ENCODE data around the gene SLC4A1. TPM values are rescaled to one million over a fixed set of nuclear protein-coding genes. Genes with fewer than 3 reads are reported as not detected.

SLC4A1 gene
- total RNA-seq, 1 experiment from 2014 or later, result not detected

DNA sequence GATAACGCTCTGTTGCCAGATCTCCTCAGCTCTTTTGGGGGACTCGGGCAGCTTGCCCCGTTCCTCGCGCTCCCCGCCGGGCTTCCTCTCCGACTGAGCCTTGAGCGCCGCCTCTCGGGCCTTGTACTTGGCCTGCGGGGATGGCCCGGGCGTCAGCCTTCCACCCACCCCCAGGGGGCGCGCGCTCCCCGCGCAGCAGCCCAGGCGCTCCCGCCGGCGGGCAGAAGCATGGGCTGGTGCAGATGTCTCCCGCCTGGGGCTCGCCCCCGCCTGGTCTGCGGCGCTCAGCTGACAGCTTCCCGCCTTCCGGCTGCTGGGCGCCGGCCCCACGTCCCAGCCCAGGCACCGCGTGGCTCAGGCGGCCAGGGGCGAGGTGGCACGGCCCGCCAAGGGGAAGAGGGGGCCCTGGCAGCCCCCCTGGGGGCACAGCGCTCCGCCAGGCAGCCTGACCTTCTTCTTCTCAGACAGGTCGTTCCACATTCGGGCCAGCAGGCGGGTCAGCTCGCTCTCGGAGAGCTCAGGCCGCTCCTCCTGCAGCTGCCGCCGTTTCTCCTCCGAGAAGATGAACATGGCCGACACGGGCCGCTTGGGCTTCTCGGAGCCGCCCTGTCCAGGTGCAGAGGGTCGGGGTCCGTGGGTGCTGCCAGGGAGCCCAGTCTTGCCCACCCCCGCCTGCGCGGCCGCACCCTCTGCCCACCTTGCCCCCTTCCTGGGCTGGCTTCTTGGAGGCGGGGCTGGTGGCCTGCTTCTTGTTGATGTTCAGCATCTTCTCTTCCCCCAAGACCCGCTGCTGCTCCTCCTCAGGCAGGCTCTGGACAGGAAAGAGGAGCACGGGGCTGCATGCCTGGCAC, 57.4 kb downstream of the SLC4A1 start (continued):
- peak; percentile 93 for TF ChIP-seq E2F4 (CRISPR knock-in tag; IDR thresholded peaks at IDR 0.05; ENCODE audit: borderline replicate concordance, low read depth)
- no peak for TF ChIP-seq NR1H2 (CRISPR knock-in tag; IDR thresholded peaks at IDR 0.05)
- TF ChIP-seq ZBTB43 (CRISPR knock-in tag; IDR thresholded peaks at IDR 0.05), result peak; percentile 82
- peak; percentile 83 for TF ChIP-seq FOXK1 (CRISPR knock-in tag; IDR thresholded peaks at IDR 0.05)
- no peak for TF ChIP-seq CDX4 (CRISPR knock-in tag; IDR thresholded peaks at IDR 0.05; ENCODE audit: borderline replicate concordance)
- TF ChIP-seq, protein P1, sequence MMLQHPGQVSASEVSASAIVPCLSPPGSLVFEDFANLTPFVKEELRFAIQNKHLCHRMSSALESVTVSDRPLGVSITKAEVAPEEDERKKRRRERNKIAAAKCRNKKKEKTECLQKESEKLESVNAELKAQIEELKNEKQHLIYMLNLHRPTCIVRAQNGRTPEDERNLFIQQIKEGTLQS (CRISPR knock-in tag; conservative IDR thresholded peaks at IDR 0.05), result no peak
- 0 out of 2 replicates have a peak, but pooled peaks have one; percentile 19 for TF ChIP-seq IRF1 (CRISPR knock-in tag; IDR thresholded peaks at IDR 0.05)
- TF ChIP-seq ZNF232 (CRISPR knock-in tag; IDR thresholded peaks at IDR 0.05), result no peak
- TF ChIP-seq SMAD4 (CRISPR knock-in tag; IDR thresholded peaks at IDR 0.05), result no peak
- TF ChIP-seq JUN (CRISPR knock-in tag; IDR thresholded peaks at IDR 0.05), result no peak
- TF ChIP-seq, protein P2, sequence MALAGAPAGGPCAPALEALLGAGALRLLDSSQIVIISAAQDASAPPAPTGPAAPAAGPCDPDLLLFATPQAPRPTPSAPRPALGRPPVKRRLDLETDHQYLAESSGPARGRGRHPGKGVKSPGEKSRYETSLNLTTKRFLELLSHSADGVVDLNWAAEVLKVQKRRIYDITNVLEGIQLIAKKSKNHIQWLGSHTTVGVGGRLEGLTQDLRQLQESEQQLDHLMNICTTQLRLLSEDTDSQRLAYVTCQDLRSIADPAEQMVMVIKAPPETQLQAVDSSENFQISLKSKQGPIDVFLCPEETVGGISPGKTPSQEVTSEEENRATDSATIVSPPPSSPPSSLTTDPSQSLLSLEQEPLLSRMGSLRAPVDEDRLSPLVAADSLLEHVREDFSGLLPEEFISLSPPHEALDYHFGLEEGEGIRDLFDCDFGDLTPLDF (CRISPR knock-in tag; IDR thresholded peaks at IDR 0.05), result 0 out of 2 replicates have a peak, but pooled peaks have one; percentile 47
- TF ChIP-seq, protein P3, sequence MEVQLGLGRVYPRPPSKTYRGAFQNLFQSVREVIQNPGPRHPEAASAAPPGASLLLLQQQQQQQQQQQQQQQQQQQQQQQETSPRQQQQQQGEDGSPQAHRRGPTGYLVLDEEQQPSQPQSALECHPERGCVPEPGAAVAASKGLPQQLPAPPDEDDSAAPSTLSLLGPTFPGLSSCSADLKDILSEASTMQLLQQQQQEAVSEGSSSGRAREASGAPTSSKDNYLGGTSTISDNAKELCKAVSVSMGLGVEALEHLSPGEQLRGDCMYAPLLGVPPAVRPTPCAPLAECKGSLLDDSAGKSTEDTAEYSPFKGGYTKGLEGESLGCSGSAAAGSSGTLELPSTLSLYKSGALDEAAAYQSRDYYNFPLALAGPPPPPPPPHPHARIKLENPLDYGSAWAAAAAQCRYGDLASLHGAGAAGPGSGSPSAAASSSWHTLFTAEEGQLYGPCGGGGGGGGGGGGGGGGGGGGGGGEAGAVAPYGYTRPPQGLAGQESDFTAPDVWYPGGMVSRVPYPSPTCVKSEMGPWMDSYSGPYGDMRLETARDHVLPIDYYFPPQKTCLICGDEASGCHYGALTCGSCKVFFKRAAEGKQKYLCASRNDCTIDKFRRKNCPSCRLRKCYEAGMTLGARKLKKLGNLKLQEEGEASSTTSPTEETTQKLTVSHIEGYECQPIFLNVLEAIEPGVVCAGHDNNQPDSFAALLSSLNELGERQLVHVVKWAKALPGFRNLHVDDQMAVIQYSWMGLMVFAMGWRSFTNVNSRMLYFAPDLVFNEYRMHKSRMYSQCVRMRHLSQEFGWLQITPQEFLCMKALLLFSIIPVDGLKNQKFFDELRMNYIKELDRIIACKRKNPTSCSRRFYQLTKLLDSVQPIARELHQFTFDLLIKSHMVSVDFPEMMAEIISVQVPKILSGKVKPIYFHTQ (CRISPR knock-in tag; IDR thresholded peaks at IDR 0.05), result no peak
- TF ChIP-seq CREB1 (CRISPR knock-in tag; IDR thresholded peaks at IDR 0.05), result peak; percentile 40; the same call in 1 of the 2 replicates
- no peak for TF ChIP-seq EMX1 (CRISPR knock-in tag; IDR thresholded peaks at IDR 0.05)
- no peak for TF ChIP-seq STAT6 (CRISPR knock-in tag; conservative IDR thresholded peaks at IDR 0.05; ENCODE audit: low read depth)
- TF ChIP-seq ZBTB21 (CRISPR knock-in tag; IDR thresholded peaks at IDR 0.05; ENCODE audit: borderline replicate concordance), result no peak; the same call in 1 of the 2 replicates
- TF ChIP-seq SP1 (CRISPR knock-in tag; conservative IDR thresholded peaks at IDR 0.05), result peak; percentile 82; the same call in 1 of the 2 replicates
- TF ChIP-seq NFYB (CRISPR knock-in tag; conservative IDR thresholded peaks at IDR 0.05; ENCODE audit: low read depth), result no peak
- TF ChIP-seq, protein P4, sequence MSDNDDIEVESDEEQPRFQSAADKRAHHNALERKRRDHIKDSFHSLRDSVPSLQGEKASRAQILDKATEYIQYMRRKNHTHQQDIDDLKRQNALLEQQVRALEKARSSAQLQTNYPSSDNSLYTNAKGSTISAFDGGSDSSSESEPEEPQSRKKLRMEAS (CRISPR knock-in tag; IDR thresholded peaks at IDR 0.05), result peak; percentile 97
- no peak for TF ChIP-seq ATF2 (CRISPR knock-in tag; IDR thresholded peaks at IDR 0.05; ENCODE audit: borderline replicate concordance, low read depth)
- TF ChIP-seq RELA (CRISPR knock-in tag; IDR thresholded peaks at IDR 0.05; ENCODE audit: borderline replicate concordance), result no peak
- TF ChIP-seq PRRX2 (CRISPR knock-in tag; IDR thresholded peaks at IDR 0.05), result no peak
